NCI-H510A (cell line): Measurements from ENCODE around the gene GDPD2.
A peak's percentile ranks its signal among the peaks of the same experiment; 100 is the strongest.

ENCODE experiments used
- DNase-seq: peaks from one replicate; lab custom pipeline; 2025; lab: John Stamatoyannopoulos, UW

Gene GDPD2

DNA sequence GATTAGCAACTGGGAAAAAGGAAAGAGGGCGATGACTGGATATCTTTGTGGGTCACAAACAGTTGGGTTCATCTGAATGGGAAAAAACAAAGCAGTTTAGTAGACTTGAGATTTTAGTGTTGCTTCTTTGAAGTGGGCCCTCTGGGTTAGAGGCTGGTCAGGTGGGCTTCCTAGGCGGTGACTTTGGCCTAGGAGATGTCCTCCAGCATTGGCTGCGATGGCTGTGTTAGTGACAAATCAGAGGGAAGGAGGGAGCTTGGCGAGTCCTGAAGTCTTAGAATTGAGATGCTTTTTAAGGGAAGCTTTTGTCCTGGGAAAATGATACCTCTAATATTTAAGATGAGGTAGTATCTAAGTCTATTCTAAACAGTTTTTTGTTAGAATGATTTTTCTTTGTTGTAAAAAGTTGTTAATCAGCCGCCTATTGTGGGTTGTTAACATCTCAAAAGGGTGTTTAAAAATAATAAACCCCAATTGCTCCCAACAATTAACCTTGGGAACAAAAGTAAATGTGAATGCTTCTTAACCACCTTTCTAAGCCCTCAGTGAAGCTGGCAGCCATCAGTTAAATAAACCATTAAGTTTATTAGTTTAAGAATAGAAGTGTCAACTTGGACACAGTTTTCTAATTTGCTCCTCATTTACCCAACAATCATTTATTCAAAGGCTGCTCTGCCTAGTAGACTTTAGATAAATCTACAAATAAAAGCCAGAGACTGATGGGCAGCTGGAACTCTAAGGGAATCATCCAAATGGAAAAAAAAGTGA is 53.2 kb downstream of the GDPD2 start:
- DNase-seq: no peak

DNA sequence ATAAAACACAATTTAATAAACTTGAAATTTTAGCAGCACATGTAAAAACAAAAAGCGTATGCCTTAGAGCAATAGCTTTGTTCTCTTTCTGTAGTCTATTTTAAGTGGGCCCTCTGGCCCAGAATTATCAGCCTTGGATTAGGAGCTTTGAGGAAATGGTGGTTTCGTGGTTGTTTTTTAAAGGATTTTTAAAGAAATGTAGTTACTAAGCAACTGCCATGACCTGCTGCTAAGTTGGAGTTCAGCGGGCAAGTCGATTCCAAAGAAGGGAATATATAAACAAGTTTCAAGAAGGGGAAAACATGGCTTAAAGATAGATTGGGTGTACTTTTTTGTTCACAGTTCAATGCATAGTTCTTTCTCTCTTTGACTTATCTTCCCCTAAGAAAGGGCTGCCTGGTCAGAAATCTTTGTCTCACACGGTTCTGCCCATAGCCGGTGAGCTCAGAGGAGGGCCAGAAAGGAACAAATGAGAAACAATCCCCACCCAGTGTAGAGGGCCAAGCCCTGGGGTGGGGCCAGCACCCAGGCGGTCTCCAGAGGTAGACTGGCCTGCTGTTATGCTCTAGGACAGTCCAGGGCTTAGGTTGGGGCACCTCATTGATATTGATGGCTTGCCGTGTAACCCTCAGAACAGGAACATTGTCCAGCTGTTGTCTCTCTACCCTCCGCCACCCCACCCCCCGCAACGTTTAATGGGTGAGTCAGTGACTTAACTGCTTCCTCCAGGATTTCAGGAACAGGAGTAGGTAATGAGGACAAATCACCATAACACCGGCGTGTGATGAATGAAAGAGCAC is 54.0 kb downstream of the GDPD2 start:
- peak; percentile 5 for DNase-seq

GRCh38 chrX:70477734-70478075 is 54.6 kb downstream of the GDPD2 start:
- no peak for DNase-seq

- no peak for DNase-seq
Measured at GRCh38 chrX:70478526-70479245, 55.6 kb downstream of the GDPD2 start.

DNA sequence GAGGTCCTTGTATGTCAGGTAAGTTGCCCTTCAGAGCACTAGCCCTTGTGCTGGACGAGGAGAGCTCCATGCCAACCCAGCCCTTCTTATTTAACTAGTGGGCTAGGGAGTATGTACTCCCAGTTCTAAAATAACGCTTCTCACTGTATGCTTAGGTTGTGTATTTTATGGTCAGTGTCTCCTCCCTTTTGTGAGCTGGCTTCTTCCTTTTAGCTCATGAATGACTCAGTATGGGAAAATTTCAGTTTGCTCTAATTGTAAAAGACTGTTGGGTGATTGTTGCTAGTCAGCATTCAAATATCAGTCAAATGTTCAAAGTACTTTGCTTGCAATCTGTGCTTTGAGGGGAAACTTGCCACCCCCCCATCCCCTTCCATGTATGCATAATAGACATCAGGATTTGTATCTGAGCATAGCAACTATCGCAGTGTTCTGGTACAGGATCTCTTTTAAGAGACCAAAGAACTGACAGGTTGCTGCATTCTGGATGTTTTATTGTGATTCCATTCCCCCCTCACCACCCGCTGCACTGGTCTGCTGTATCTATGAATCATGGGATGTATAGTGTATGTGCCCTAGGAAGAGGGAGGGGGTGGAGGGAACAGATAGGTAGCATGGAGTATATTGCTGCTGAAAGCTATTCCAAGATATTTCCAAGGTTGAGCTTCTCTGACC is 56.3 kb downstream of the GDPD2 start:
- DNase-seq: no peak

- DNase-seq: peak; percentile 1
Measured at GRCh38 chrX:70479922-70480659, 57.0 kb downstream of the GDPD2 start.

DNA sequence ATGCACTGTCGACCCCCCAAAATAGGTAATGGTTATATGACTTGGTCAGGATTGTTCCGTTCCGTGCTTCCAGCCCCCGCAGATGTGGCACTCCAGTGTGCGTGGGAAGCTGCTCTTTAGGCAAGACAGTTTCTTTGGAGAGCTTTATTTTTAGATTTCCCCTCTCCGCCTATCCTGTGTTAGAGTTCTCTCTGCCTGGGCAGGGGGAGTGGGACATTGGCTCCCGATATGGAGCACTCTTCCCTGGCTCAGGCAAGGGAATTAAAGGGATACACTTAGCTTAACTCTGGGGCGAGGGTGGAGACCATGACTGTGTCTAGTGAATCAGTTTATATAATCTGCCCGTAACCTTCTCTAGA is 57.5 kb downstream of the GDPD2 start:
- no peak for DNase-seq

DNA sequence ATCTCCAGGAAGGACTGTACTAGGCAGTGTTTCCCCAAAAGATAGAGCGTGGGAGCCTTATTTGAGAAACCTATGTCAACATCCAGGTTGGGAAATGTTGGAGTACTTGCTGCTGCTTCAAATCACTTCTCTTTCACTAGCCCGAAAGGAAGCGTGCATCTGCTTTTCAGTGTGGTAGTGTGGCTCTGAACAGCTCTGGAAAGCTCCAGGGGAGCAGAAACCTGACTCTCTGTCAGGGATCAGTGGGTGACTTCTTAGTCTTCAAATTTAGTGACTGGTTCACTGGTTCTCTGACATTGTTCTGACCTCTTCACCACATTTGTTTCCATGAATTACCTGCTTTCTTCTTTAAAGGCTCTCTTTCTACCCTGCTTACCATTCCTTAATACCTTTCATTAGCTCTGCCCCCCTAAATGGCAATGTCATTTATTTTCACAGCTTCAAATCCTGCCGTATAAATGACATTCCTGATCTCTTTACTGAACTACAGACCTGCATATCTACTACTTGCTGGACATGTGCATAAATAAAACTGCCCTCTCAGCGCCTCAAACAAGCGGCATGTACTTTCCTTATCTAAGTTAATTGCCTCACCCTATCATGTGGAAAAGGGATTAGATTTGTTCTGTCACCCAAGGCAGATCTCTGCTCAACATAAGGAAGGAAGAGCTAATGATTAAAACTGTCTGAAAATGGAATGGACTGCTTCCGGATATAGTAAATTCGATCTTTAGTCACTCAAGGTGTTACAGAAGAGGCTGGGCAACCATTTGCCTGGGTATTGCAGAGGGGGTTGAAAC is 58.6 kb downstream of the GDPD2 start:
- no peak for DNase-seq

DNA sequence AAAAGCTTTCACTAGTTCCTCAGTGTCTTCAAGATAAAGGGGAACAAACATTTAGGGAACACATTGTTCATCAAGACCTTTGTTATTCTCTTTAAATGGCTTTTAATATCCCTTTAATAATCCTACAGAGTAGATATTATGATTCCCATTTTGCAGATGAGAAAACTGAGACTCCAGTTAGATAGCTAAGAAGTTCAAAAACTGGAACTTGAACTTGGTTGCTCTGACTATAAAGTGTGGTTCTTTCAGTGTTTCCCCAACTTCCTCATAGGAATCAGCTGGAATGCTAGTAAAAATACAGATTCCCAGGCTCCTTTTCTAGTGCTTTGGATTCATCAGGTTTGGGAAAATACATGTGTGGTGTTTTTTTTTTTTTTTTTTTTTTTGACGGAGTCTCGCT is 59.2 kb downstream of the GDPD2 start:
- DNase-seq: no peak
